Stimulated activated CD4-positive, alpha-beta T cell treated with anti-CD3 and anti-CD28 coated beads, TNF-alpha, amount 100 ng/mL, for 4 hours (primary cell): ENCODE data around the gene DPYSL4.

Experiments
- DNase-seq, 3 experiments: peaks; one replicate each; pipeline ENCODE4 v3.0.0-alpha.2; 2020; ENCODE audit warnings: low read depth in 3 of 3

The DPYSL4 gene

DNA sequence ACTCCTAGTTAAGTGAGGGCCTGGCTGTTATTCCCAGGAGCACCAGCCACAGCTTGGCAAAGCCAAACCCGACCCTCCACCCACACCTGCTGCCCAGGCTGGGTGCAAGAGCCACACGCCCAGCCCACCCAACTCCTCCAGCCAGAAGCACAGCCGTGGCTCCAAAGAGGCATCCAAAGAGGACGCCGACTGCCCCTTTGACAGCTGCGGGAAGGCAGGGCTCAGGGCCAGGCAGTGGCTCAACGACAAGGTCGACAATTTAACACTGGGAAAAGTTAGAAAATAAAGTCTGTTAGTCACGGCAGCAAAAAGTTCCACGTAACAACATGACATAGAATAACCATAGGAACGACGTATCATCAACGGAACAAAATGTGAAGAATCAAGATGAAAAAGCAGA, 54.3 kb downstream of the DPYSL4 start:
- no peak for DNase-seq

DNA sequence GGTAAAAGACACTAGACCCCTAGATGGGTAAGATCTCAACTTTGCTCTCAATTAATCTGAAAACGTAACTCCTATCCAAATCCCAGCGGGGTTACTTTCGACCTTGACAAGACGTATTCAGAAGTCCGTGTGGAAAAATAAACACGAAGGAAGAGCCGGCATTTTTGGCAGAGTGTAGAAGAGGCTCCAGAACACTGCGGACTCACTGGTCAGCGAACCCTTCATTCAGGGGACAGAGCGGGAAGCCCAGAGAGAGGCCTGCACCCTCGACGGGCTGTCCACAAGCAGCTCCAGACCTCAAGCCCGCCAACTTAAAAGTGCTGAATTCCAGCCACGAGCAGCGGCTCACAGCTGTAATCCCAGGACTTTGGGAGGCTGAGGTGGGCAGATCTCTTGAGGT, 54.7 kb downstream of the DPYSL4 start:
- no peak for DNase-seq

DNA sequence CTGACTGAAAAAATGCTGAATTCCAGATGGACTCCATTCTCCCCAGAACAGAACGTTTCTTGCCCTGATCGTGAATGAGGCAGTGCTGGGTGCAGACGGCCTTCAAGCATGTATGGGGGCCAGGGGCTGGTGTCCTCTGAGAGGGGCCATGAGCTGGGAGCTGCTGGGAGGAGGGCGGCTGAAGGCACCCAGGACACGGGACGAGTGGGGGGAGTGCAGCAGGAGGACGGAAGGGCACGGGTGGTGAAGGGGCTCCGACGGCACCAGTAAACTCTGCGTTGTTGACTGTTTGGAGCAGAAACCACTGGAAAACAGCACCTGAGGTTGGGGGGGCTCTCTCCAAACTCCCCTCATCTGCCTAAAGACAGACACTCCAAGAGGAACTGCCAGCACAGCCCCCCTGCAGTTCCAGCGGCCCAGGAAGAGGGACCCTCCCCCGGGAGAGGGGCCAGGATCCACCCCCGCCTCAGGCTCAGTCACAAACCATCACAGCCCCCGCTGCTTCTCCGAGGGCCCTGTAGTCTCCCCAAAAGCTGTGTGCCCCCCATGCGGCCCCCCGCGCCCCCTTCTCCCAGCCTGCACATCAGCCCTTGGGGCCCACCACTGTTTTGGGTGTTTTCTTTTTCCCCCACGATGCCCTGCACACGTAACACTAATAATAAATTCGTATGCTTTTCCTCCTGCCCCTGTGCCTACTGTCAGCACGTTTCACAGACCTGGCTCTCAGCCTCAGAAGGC, 55.5 kb downstream of the DPYSL4 start:
- no peak for DNase-seq

GRCh38 chr10:132243141-132243540, 56.4 kb downstream of the DPYSL4 start:
- DNase-seq, result no peak

DNA sequence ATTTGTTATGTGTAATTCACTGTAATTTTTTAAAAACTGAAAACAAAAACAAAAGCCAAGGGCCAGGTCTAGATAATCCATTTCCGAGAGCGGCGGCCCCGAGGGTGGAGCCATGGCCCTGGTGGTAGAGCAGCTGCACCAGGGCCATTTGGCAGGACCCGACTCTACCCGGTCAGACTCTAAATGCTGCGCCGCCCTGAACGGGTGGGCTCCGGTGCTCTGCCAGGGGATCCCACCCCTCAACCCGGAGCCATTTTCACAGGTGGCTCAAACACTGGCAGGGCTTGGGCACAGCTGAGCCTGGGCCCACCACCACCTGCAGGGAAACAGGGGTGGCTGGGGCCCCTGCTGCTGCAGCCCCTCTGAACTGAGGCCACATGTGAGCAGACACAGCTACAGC, 56.9 kb downstream of the DPYSL4 start:
- no peak for DNase-seq

GRCh38 chr10:132245056-132245455, 58.3 kb downstream of the DPYSL4 start:
- DNase-seq, result no peak

- DNase-seq, result no peak
These were observed 59.5 kb downstream of the DPYSL4 start for GRCh38 chr10:132246296-132246695.

DNA sequence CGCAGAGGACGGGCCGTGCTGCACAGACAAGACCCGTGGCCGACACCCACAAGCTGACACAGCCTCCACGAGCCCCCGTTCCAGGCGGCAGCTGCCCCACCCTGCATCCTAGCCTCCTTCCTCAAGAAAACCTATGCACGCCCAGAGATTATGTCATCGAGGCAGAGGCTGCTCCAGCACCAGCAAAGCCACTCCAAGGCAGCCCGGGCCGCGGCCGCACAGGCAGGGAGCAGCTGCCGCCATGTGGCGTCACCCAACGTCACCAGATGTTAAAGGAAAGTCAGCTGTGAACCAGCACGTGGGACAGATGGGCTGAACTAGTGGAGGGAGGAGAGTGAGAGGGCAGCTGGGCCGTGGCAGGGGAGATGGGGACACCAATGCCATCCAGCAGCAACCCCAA, 61.2 kb downstream of the DPYSL4 start:
- DNase-seq, result no peak

GRCh38 chr10:132248455-132249225, 61.9 kb downstream of the DPYSL4 start:
- peak in 2 of 3 experiments; percentile 34 to 52 for DNase-seq

- DNase-seq, result no peak
These were observed 62.5 kb downstream of the DPYSL4 start for GRCh38 chr10:132249226-132249724.

GRCh38 chr10:132249824-132250375, 63.2 kb downstream of the DPYSL4 start:
- no peak for DNase-seq

- DNase-seq, result no peak
These were observed 64.0 kb downstream of the DPYSL4 start for GRCh38 chr10:132250481-132251475.

- DNase-seq, result no peak
These were observed 65.2 kb downstream of the DPYSL4 start for GRCh38 chr10:132251928-132252327.

DNA sequence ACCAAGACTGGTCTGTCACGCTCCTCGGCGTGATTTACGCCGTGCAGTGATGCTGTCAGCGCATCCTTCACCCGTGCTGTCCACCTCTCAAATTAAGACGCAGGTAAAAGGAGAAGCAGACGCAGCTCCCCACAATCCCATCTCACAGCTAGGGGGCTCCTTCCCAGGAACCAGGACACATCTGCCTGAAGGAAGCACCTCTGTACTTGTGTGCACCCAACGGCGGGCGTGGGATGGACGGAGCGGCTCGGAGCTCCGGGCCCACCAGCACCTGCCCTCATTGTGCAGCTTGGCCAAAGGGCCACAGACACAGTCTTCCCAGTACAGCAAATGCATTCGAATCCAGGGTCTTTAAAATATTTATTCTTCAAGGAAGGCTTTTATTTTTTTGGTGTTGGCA, 65.7 kb downstream of the DPYSL4 start:
- DNase-seq, result no peak

DNA sequence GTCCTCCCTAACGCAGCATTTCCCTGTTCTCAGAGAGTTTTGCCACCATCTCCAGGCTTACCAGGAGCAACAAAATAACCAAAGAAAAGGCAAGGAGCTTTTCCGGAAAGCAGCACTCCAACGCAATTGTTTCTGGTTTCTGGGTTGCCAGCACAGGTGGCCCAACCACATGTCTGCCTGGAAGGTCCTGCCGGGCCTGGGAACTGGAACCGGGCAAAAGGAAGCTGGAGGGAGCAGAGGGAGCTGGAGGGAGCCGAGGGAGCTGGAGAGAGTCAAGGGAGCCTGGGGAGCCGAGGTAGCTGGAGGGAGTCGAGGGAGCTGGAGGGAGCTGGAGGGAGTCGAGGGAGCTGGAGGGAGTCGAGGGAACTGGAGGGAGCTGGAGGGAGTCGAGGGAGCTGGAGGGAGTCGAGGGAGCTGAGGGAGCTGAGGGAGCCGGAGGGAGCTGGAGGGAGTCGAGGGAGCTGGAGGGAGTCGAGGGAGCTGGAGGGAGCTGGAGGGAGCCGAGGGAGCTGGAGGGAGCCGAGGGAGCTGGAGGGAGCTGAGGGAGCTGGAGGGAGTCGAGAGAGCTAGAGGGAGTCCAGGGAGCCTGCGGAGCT, 66.4 kb downstream of the DPYSL4 start:
- no peak for DNase-seq

DNA sequence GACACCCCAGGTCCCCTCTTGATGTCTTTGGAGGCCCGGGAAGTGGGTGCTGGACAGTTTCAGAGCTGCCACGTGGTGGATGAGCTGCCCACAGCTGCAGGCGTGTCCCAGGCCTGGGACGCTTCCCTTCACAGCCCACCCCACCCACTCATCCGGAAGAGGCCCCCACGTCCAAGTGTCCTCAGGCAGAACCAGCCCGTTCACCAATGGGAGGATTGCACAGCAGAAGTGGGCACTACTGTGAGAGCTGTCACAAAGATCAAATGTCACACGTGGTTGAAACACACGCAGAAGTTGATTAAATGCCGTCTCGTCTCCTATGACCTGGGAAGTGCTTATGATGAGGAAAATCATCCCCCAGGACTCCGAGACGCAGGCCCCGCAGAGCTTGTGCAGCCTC, 68.1 kb downstream of the DPYSL4 start:
- DNase-seq, result no peak
